ENCODE data around the gene SP110.
"Not testable (repeated sequence)": the region's sequence is repeated elsewhere in the genome, so short reads cannot be mapped to it uniquely, and the experiment has no call there.

The SP110 gene

GRCh38 chr2:230219419-230220331, at the start of gene SP110:
SP110 (minus strand) TSS chr2:230219984; CDS start chr2:230216927, 3,057 bp downstream.
- peak; percentile 60 for DNase-seq (ENCODE audit: low read depth)

GRCh38 chr2:230268606-230269243, 48.9 kb upstream of the SP110 start:
- DNase-seq (ENCODE audit: low read depth): no peak

GRCh38 chr2:230267556-230267955, 47.8 kb upstream of the SP110 start:
- no peak for DNase-seq (ENCODE audit: low read depth)

DNA sequence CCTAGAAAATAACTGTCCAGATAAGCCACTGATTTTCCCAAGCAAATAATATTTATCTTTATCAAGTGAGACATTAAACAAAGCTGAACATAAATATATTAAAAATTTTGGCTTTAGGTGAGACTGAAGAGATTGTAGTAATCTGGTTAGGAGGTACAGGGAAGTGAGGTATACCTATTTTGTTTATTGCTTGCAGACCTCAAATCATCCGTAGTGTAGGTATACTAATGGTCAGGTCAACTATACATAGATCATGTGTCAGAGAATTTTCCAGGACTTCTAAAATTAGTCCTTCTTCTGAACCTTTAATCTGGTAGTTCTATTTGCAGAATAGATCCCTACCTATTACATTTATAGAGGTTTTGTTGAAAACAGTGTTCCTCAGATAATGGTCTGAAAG, 47.3 kb upstream of the SP110 start:
- DNase-seq (ENCODE audit: low read depth): no peak

DNA sequence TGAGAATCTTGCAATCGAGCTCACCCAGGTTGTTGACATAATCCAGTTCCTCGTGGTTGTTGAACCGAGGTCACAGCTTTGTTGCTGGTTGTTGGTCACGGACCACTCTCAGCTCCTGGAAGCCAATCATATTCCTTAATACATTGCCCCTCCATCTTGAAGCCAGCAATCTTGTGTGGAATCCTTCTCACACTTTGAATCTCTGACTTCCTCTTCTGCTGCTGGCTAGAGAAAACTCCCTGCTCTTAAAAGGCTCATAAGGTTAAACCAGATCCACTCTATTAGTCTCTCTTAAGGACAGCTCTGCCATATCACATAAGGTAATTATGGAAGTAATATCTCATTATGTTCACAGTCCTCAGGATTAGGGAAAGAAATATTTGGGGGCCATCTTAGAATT, 46.9 kb upstream of the SP110 start:
- DNase-seq (ENCODE audit: low read depth): no peak

GRCh38 chr2:230264945-230265344, 45.2 kb upstream of the SP110 start:
- DNase-seq (ENCODE audit: low read depth): not testable (repeated sequence)

GRCh38 chr2:230262246-230262645, 42.5 kb upstream of the SP110 start:
- DNase-seq (ENCODE audit: low read depth): no peak

DNA sequence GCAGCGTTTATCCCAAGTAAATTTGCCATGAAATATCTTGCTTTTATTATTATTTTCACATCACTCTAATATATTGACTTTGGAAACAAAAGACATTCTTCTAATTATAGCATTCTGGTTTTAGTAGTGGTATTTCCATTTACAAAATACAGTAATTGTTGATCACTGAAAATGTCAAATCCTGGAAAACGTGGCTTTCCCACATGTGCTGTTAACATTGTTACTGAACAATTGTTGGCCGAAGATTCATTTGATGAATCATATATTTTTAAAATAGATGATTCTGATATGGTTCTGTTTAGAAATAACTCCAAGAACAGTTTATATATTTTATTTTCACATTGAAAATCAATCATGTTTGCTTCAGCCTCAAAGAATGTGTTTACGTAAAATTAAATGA, 38.7 kb upstream of the SP110 start:
- DNase-seq (ENCODE audit: low read depth): no peak

DNA sequence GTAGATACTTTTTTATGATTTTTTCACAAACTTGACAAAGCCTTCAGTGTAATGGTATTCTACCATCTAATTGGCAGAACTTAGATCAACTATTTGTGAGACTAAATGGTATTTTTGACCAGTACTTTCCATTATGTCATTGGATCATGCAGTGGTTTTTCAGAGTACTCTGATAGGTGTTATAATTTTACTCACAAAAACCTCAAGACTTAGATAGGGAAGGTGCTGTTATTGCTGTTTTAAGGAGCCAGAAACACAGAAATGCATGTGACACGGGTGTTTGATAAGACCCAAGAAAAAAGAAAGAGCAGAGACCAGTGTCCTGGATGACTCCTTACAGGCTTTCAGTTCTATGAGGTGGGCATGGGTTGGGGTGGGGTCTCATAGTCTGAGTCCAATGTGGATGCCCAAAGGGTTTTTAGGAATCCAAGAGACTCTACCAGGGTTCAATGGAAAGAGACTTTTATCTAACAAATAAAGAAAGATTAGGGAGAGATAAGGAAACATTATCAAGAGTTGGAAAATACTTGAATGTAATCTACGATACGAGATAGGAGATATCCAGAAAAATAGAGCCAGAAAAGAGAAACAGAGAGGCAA, 37.0 kb upstream of the SP110 start:
- DNase-seq (ENCODE audit: low read depth): no peak

DNA sequence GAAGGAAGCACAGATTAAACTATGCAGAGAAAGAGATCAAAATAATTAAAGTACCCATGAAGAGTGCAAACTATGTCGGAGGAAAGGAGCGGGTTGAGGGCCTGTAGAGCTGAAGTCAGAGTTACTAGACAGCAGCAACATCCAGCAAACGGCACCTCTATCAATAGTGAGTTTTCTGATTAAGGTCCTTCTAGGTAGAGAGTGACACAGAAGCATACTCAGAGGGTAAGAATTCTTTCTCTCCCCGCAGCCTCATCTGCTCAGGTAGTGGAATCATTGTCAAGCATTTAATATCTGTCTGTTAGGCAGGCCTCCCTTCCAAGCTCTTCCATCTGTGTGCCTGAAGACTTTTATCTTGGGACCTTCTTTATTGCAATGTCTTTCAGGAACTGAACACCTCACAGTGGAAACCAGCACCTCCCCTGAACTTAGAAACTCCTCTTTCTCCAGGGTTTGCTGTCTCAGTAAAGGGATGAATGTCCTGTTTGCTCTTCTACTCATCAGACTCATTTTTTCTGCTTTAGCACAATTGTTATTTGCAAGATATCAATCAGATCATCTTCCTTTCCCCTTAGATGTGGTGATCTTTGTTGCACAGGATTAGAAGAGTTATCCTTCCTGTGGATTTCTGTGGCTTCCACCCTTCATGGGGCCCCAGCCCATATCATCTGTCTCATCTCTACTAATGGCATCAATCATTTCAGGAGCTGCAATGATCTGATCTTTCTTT, 34.5 kb upstream of the SP110 start:
- no peak for DNase-seq (ENCODE audit: low read depth)

DNA sequence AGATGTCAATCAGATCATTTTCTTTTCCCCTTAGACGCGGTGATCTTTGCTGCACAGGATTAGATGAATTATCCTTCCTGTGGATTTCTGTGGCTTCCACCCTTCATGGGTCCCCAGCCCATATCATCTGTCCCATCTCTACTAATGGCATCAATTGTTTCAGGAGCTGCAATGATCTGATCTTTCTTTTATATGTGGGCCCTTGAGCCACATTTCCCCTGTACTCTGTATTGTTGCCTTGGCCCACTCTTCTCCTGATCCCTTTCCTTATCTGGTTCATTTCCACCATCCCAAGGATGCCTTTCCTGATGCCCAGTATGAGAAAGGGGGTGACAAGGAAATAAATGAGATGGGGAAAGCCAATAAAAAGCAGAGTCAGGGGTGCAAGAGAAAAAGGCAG, 30.4 kb upstream of the SP110 start:
- DNase-seq (ENCODE audit: low read depth): no peak

GRCh38 chr2:230246206-230246605, 26.4 kb upstream of the SP110 start:
- no peak for DNase-seq (ENCODE audit: low read depth)

GRCh38 chr2:230244211-230244610, 24.4 kb upstream of the SP110 start:
- no peak for DNase-seq (ENCODE audit: low read depth)

DNA sequence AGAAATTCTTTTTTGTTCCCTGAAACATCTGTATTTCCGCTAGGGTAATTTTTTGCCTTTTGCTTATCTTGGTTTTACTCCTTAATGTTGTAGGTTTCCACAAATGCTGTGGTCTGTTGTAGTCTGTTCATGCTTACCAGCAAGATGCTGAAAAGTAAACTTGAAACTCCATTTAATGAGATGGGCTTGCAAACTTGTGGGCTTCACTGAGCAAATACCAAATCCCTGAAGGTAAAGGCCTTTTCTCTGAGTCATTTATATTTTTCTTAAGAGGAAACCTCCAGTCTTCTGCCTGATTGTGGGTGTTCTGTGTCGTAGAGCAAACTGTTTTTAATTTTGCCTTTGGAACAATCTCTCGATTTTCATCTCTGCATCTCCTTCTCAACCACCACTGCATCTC, 15.1 kb upstream of the SP110 start:
- DNase-seq (ENCODE audit: low read depth): no peak

- DNase-seq (ENCODE audit: low read depth): no peak
Measured at GRCh38 chr2:230234122-230234722, 14.4 kb upstream of the SP110 start.

DNA sequence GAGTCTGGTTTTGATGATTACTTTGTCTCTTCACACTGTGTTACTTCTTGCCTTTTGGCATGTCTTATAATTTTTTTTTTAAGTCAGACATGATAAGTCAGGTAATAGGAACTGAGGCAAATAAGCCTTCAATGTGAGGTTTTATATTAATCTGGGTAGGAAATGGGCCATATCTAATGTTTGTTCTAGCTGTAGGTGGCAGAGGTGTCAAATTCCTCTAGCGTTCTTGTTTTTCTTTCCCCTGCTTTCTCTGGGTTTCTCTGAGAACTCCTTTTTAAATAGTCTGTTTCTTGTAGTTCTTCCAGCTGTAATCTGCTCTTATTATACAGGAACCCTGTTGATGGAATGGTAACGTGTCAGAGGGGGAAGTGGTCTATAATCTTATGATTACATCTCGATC, 11.5 kb upstream of the SP110 start:
- DNase-seq (ENCODE audit: low read depth): no peak

DNA sequence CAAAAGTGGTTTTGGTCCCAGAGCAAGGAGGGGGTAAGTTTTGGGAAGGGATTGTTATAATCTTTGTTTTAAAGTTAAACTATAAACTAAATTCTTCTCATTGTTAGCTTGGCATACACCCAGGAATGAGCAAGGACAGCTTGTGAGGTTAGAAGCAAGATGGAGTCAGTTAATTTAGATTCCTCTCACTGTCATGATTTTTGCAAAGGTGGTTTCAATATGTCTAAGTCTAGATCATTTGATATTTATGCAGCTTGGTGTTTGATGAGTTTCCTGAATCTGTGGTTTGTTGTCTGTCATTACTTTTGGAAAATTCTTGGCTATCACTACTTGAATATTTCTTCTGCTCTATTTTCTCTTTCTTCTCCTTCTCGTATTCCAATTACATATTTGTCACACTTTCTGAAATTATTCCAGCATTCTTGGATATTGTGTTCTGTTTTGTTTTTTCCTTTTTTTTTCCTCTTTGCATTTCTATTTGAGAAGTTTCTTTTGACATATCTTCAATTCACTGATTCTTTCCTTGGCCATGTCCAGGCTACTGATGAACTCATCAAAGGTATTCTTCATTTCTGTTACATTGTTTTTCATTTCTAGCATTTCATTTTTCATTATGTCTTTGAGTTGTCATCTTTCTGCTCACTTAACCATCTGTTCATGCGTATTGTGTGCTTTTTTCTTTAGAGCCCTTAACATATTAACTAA, 10.9 kb upstream of the SP110 start:
- no peak for DNase-seq (ENCODE audit: low read depth)

- no peak for DNase-seq (ENCODE audit: low read depth)
Measured at GRCh38 chr2:230230087-230230486, 10.3 kb upstream of the SP110 start.

DNA sequence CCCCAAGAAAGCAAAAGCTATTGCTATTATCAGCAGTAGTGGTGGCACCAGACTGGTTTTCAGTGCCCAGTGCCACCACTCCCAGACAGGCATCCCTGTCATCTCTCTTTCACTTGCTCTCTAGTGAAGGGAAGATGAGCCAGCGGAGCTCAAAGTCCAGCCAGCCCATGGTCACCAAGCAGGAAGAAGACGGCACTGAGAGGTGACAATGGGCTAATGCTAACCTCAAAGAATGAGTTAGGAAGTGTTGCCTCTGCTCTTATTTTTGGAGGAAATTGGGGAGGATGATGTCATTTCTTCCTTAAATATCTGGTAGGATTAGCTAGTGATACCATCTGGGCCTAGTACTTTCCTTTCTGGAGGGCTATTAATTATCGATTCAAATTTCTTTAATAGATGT, 7.4 kb upstream of the SP110 start:
- no peak for DNase-seq (ENCODE audit: low read depth)

DNA sequence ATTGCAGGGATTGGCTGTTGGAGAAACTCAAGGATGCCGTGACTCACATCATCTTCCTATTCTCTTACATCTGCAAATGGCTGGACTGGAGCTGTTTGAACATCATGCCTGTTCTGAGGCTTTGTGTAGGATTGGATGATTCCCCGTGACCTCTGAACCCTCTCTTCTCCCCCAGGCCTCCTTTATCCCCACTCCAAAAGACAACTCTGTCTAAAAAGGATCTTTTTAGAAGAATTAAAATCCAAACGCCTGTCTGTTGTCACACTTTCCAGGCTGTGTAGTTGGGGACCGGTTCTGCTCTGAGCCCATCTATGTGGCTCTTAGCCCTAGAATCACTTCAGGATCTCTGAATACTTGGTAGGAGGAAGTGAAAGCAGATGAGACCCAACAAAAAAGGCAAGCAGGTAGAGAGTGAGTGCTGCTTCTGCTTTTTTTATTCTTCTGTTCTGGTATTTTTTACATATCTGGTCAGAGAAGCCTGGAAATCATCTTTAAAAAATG, 6.3 kb upstream of the SP110 start:
- DNase-seq (ENCODE audit: low read depth): no peak

DNA sequence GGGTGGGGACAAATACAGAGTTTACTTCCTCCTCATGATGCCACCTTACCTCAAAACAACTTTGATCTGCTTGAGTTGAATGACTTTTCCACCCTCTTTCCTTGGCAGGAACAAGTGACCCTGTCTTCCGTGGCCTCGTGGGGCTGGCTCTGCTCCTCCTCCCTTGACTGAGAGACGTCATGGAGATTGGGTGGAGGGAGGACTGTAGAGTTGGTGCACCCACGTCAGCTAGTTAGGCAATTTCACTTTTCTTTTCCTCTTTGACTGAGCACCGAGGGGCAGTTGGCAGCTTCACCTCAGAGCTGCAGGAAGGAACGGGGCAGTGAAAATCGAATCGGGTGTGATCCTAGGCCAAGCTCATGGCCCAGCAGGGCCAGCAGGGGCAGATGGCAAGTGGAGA, 5.7 kb upstream of the SP110 start, which contains the start of gene SP140:
Gene SP140 (plus strand): TSS at position 251 of the 400 bp plus-strand sequence. CDS start 109 bp downstream, at position 360.
- DNase-seq (ENCODE audit: low read depth): peak; percentile 65

All from activated T-helper 1 cell treated with Interleukin-2 at 50 U/mL for 16 hours (primary cell).